ENCODE results near the gene ARL13B.

DNA sequence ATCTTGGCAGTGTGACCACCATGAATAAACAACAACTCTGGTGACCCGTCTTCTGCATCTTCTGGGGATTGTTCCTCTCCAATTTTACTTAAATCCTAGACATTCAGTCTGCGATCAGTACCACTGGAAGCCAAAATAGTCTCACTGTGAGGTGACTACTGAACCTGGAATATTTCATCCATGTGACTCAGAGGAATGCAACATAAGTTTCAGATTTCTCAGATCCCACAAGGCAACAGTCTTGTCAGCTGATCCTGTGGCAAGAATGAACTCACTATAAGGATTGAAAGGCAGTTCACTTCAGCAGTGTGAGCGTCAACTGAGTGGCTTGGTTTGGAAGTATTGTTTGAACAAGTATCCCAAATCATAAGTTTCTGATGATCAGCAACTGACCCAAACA lies 96.1 kb downstream of the ARL13B start:
- TF ChIP-seq CTCF (IDR thresholded peaks at IDR 0.05) (no peak), POLR2A (IDR thresholded peaks at IDR 0.05) (no peak), EP300 (IDR thresholded peaks at IDR 0.05) (no peak)

All from ovary (tissue), 3 donors.